ENCODE measurements around the gene FBLL1. TPM values are rescaled to one million over a fixed set of nuclear protein-coding genes. Genes with fewer than 3 reads are reported as not detected.
A peak's percentile ranks its signal among the peaks of the same experiment; 100 is the strongest.

Gene FBLL1
- total RNA-seq, 1 donor from 2014 or later, result 4.5 TPM

DNA sequence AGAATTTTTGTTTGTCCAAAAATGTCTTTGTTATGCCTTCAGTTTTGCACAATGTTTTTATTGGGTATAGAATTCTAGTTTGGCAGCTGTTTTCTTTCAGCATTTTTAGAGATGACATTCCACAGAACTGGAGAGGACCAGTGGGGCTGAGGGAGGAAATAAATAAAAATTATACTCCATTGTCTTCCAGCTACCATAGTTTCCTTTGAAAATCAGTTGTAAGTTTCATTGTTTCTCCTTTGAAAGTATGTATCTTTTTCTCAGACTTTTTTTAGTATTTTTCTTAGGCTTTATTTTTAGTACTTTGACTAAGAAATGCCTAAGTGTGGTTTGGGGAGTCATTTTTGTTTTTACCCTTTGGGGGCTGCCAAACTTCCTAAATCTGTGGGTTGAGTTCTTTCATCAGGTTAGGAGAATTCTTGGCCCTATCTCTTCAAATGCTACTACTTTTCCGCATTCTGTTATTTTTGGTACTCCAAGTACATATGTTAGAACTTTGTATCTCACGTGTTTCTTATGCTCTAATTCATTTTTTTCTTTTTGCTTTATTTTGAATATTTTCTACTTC is 15.2 kb upstream of the FBLL1 start:
- H3K9ac ChIP-seq (ENCODE audit: low read length), result no peak overlapping the region
- H2AFZ ChIP-seq (ENCODE audit: low read depth, low read length), result no peak overlapping the region
- H3K4me1 Mint-ChIP-seq (ENCODE audit: low read depth, unreplicated experiment), result no peaks in the 10 kb centered on the region
- no peaks in the 10 kb centered on the region for H3K27me3 ChIP-seq (ENCODE audit: insufficient read depth, low read length)
- no peak overlapping the region for H3K27ac Mint-ChIP-seq (ENCODE audit: unreplicated experiment)
- no peaks in the 10 kb centered on the region for H3K9me3 Mint-ChIP-seq (ENCODE audit: unreplicated experiment)
- H3K9me3 ChIP-seq (ENCODE audit: insufficient read depth, low read depth, low read length), result no peaks in the 10 kb centered on the region
- H3K36me3 ChIP-seq (ENCODE audit: insufficient read depth, low read length), result peaks cover 82% of the 10 kb centered on the region
- no peaks in the 10 kb centered on the region for H3K79me2 ChIP-seq (ENCODE audit: insufficient read depth, low read length)
- peaks cover 39% of the 10 kb centered on the region for H3K36me3 Mint-ChIP-seq (ENCODE audit: low read depth, unreplicated experiment)
- no peaks in the 10 kb centered on the region for H3K27me3 Mint-ChIP-seq (ENCODE audit: low read depth, unreplicated experiment)
- DNase-seq (ENCODE audit: low read depth) (no peak), FAIRE-seq (no peak)
- no peak overlapping the region for H3K27ac ChIP-seq (ENCODE audit: low read depth, low read length)
- H3K4me3 Mint-ChIP-seq (ENCODE audit: unreplicated experiment), result no peak overlapping the region
- no peak for TF ChIP-seq EZH2 (IDR thresholded peaks at IDR 0.05; ENCODE audit: insufficient read depth, low read length)
- TF ChIP-seq, protein P1, sequence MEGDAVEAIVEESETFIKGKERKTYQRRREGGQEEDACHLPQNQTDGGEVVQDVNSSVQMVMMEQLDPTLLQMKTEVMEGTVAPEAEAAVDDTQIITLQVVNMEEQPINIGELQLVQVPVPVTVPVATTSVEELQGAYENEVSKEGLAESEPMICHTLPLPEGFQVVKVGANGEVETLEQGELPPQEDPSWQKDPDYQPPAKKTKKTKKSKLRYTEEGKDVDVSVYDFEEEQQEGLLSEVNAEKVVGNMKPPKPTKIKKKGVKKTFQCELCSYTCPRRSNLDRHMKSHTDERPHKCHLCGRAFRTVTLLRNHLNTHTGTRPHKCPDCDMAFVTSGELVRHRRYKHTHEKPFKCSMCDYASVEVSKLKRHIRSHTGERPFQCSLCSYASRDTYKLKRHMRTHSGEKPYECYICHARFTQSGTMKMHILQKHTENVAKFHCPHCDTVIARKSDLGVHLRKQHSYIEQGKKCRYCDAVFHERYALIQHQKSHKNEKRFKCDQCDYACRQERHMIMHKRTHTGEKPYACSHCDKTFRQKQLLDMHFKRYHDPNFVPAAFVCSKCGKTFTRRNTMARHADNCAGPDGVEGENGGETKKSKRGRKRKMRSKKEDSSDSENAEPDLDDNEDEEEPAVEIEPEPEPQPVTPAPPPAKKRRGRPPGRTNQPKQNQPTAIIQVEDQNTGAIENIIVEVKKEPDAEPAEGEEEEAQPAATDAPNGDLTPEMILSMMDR (IDR thresholded peaks at IDR 0.05; ENCODE audit: insufficient read depth, low read depth, low read length), result no peak
- no peak overlapping the region for H3K4me2 ChIP-seq (ENCODE audit: low read length)
- H4K20me1 ChIP-seq (ENCODE audit: insufficient read depth, low read length), result peaks cover 27% of the 10 kb centered on the region
- no peak overlapping the region for H3K4me3 ChIP-seq (ENCODE audit: insufficient read depth, low read depth, low read length)
- H3K4me1 ChIP-seq (ENCODE audit: insufficient read depth, low read length), result no peaks in the 10 kb centered on the region

DNA sequence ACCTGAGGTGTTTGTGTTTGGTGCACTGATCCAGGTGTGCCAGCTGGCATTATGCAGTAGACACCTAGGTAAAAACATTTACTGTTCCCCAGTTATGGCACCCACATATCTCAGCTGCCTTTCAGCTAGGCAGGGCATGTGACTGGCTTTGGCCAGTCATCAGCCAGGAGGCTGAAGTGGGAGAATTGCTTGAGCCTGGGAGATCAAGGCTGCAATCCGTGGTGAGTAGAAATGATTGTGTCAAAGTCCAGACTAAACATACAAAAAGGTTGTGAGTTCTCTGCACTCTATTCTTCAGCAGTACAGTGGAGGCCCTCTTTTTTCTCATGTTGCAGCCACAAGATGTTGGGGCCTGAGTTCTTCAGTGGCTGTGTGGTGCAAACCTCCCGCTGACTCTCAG is 3.2 kb upstream of the FBLL1 start:
- TF ChIP-seq, protein P1 (IDR thresholded peaks at IDR 0.05; ENCODE audit: insufficient read depth, low read depth, low read length), result no peak
- no peak for TF ChIP-seq EZH2 (IDR thresholded peaks at IDR 0.05; ENCODE audit: insufficient read depth, low read length)
- Histone ChIP-seq H3K36me3 (ENCODE audit: insufficient read depth, low read length) (no peaks in the 10 kb centered on the region), H3K27me3 (ENCODE audit: insufficient read depth, low read length) (peaks cover 17% of the 10 kb centered on the region), H3K9ac (ENCODE audit: low read length) (no peak overlapping the region), H3K9me3 (ENCODE audit: insufficient read depth, low read depth, low read length) (peaks cover 7% of the 10 kb centered on the region), H3K4me2 (ENCODE audit: low read length) (no peak overlapping the region), H4K20me1 (ENCODE audit: insufficient read depth, low read length) (peaks cover 5% of the 10 kb centered on the region), H3K79me2 (ENCODE audit: insufficient read depth, low read length) (no peaks in the 10 kb centered on the region), H3K4me3 (ENCODE audit: insufficient read depth, low read depth, low read length) (no peak overlapping the region), H2AFZ (ENCODE audit: low read depth, low read length) (no peak overlapping the region), H3K27ac (ENCODE audit: low read depth, low read length) (no peak overlapping the region), H3K4me1 (ENCODE audit: insufficient read depth, low read length) (peaks cover 5% of the 10 kb centered on the region)
- FAIRE-seq (no peak), DNase-seq (ENCODE audit: low read depth) (no peak)
- Mint-ChIP-seq H3K9me3 (ENCODE audit: unreplicated experiment) (peaks cover 2% of the 10 kb centered on the region), H3K27me3 (ENCODE audit: low read depth, unreplicated experiment) (peaks cover 13% of the 10 kb centered on the region), H3K4me3 (ENCODE audit: unreplicated experiment) (no peak overlapping the region), H3K4me1 (ENCODE audit: low read depth, unreplicated experiment) (peaks cover 11% of the 10 kb centered on the region), H3K27ac (ENCODE audit: unreplicated experiment) (no peak overlapping the region), H3K36me3 (ENCODE audit: low read depth, unreplicated experiment) (peaks cover 10% of the 10 kb centered on the region)

DNA sequence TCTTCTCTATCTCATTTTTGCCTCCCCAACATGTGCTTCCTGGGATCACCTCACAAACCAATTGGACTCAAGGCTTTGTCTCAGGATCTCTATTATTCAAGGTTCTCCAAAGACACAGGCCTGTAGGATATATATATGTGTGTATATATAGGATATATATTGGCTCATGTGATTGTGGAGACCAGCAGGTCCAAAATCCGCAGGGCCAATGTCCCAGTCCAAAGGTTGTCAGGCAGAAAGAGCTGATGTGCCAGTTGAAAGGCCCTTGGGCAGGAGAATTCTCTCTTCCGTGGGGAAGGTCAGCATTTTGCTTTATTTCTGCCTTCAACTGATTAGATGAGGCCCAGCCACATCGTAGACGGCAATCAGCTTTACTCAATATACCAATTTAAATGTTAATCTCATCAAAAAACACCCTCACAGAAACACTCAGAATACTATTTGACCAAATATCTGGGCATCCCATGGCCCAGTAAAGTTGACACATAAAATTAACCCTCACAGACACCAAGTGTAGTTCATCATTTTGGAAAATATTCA is 1.3 kb upstream of the FBLL1 start:
- Histone ChIP-seq H3K4me1 (ENCODE audit: insufficient read depth, low read length) (peaks cover 7% of the 10 kb centered on the region), H3K27me3 (ENCODE audit: insufficient read depth, low read length) (peaks cover 23% of the 10 kb centered on the region), H3K4me2 (ENCODE audit: low read length) (no peak overlapping the region), H3K9ac (ENCODE audit: low read length) (no peak overlapping the region), H3K4me3 (ENCODE audit: insufficient read depth, low read depth, low read length) (no peak overlapping the region), H2AFZ (ENCODE audit: low read depth, low read length) (no peak overlapping the region), H3K36me3 (ENCODE audit: insufficient read depth, low read length) (no peaks in the 10 kb centered on the region), H3K9me3 (ENCODE audit: insufficient read depth, low read depth, low read length) (peaks cover 7% of the 10 kb centered on the region), H3K79me2 (ENCODE audit: insufficient read depth, low read length) (no peaks in the 10 kb centered on the region), H3K27ac (ENCODE audit: low read depth, low read length) (no peak overlapping the region), H4K20me1 (ENCODE audit: insufficient read depth, low read length) (peaks cover 5% of the 10 kb centered on the region)
- H3K9me3 Mint-ChIP-seq (ENCODE audit: unreplicated experiment), result peaks cover 2% of the 10 kb centered on the region
- TF ChIP-seq, protein P1 (IDR thresholded peaks at IDR 0.05; ENCODE audit: insufficient read depth, low read depth, low read length), result no peak
- no peak for TF ChIP-seq EZH2 (IDR thresholded peaks at IDR 0.05; ENCODE audit: insufficient read depth, low read length)
- peaks cover 13% of the 10 kb centered on the region for H3K27me3 Mint-ChIP-seq (ENCODE audit: low read depth, unreplicated experiment)
- DNase-seq (ENCODE audit: low read depth) (no peak), FAIRE-seq (no peak)
- peaks cover 5% of the 10 kb centered on the region for H3K36me3 Mint-ChIP-seq (ENCODE audit: low read depth, unreplicated experiment)
- peaks cover 11% of the 10 kb centered on the region for H3K4me1 Mint-ChIP-seq (ENCODE audit: low read depth, unreplicated experiment)
- no peak overlapping the region for H3K27ac Mint-ChIP-seq (ENCODE audit: unreplicated experiment)
- H3K4me3 Mint-ChIP-seq (ENCODE audit: unreplicated experiment), result peak overlapping the region; percentile 86
